ENCODE measurements around the gene DCDC1.

DCDC1 gene

DNA sequence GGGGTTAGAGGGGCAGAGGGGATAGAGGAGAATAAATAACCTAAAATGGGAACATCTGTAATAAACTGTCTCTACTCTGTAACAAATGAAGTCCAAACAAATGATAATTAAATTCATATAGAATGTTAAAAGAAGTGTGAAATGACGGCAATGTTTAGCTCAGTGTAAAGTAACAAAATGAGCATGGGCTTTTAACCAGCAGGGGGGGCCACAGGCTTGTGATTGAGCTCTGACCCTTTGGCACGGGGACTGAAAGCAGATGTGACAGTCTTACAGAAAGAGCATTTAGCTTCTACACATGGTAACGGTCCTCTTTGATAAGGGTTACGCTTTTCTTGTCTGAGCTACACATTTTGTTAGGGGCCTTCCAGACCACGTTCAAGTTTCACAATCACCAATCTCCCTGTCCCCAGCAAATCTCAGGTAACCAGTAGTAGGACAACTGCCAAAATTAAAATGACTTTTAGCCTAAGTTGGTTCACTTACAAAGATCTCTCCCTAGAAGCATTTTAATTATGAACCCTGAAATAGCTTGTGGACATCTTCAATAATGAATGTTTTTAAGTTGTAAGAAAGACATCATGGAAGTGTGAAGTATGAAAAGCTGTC, 262.5 kb downstream of the DCDC1 start:
- DNase-seq (ENCODE audit: low spot score): peak; percentile 73

DNA sequence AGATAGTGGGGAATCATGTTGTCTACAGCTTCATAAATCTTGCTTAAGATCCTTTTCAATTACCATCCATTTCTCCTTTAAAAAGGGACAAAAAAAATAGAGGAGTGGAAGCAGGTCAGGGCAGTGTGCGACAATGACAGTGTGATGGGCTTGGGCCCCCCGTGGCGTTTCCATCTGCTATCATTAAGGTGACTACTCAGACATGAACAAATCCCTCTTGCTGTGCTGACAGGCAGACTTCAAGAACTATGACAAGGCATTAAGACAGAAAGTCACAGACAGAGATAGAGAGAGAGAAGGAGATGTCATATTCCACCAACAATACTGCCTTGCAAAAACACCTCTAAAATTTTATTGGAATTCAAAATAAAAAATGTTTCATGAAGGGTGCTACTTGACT, 263.2 kb downstream of the DCDC1 start:
- DNase-seq (ENCODE audit: low spot score): no peak

GRCh38 chr11:31102875-31103274, 266.7 kb downstream of the DCDC1 start:
- DNase-seq (ENCODE audit: low spot score): no peak

- DNase-seq (ENCODE audit: low spot score): no peak
Observed at GRCh38 chr11:31102316-31102715, 267.2 kb downstream of the DCDC1 start.

- DNase-seq (ENCODE audit: low spot score): no peak
Observed at GRCh38 chr11:31096191-31096805, 273.2 kb downstream of the DCDC1 start.

DNA sequence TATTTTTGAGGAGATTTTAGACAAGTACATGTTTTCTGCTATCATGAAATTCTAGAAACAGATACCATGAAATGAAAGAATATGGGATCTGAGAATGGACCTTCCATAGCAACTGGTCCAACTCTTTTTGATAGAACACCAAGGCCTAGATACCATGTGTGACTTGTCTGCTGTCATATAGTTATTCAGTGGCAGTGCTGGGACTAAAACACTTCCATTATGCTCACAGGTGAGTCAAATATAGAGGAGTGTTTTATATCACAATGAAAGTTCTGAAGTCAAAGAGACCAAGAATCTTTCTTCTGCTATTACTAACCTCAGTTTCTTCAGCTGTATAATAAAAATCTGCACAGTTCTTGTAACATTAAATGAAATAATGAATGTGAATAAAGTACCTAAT, 276.9 kb downstream of the DCDC1 start:
- no peak for DNase-seq (ENCODE audit: low spot score)

DNA sequence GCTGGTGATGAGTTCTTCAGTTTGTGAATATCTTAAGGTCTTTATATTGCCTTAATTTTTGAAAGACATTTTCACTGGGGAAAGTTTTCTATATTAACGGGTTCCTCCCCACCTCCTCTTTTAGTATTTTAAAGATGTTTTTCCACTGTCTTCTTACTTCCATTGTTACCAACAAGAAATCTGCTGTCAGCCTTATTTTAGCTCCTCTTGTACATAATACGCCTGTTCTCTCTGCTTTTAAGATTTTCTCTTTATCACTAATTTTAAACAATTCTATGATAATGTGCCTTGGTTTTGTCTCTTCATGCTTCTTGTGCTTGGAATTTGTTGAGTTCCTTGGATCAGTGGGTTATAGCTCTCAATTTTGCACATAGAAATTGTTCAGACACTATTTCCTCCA, 280.4 kb downstream of the DCDC1 start:
- no peak for DNase-seq (ENCODE audit: low spot score)

- DNase-seq (ENCODE audit: low spot score): no peak
Observed at GRCh38 chr11:31069447-31070205, 299.9 kb downstream of the DCDC1 start.

- DNase-seq (ENCODE audit: low spot score): no peak
Observed at GRCh38 chr11:31060880-31061279, 308.7 kb downstream of the DCDC1 start.

- DNase-seq (ENCODE audit: low spot score): no peak
Observed at GRCh38 chr11:31059529-31059928, 310.0 kb downstream of the DCDC1 start.

- DNase-seq (ENCODE audit: low spot score): no peak
Observed at GRCh38 chr11:31050061-31050765, 319.3 kb downstream of the DCDC1 start.

DNA sequence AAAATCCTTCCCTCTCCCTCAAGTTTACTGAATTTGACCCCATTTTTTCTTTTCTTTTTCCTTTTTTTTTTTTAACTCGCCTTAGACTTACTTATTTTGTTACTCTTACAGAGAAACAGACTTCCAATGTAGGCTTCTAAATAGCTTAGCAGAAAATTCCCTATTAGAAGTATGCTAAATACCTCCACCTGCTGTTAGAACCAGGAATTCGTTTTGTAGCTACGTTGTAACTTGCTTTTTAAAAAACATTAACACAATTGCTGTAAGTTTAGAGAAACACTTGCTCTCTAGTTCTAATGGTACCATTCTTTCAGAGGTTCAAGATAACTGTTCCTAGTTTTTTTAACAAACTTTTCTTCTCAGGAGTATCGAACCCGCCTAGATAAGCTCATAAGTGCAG, 324.2 kb downstream of the DCDC1 start:
- DNase-seq (ENCODE audit: low spot score): no peak

- no peak for DNase-seq (ENCODE audit: low spot score)
Observed at GRCh38 chr11:31030138-31030792, 339.3 kb downstream of the DCDC1 start.

GRCh38 chr11:31026315-31026714, 343.2 kb downstream of the DCDC1 start:
- DNase-seq (ENCODE audit: low spot score): no peak

DNA sequence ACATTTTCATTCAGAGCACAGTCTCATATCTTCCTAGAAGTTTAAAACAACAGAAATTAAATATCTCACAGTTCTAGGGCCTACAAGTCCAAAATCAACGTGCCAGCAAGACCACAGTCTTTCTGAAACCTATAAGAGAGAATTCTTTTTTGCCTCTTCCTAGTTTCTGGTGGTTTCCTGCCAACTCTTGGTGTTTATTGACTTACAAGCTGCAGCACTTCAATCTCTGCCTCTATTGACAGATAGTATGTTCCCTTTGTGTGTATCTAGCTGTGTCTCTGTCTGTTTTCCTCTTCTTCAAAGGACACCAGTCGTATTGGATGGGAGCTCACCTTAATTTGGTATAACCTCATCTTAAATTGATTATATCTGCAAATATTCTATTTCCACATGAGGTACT, 347.5 kb downstream of the DCDC1 start:
- no peak for DNase-seq (ENCODE audit: low spot score)

DNA sequence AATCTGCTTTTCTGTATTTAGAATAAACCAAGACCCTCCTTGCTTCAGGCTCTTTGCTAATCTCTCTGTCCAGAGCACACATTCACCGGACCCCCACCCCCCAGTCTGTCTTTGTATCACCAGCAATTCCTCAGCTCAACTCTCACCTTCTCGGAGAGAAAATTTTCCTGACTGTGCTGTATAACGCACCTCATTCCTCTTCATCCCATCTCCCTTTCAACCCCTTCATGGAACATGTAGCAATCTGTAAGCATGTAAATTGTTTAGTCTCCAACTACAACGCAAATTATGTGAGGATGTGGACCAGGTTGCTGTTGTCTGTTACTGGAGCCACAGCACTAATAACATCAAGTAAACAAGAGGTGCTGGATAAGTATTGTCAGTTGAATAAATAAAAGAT, 349.8 kb downstream of the DCDC1 start:
- DNase-seq (ENCODE audit: low spot score): no peak

DNA sequence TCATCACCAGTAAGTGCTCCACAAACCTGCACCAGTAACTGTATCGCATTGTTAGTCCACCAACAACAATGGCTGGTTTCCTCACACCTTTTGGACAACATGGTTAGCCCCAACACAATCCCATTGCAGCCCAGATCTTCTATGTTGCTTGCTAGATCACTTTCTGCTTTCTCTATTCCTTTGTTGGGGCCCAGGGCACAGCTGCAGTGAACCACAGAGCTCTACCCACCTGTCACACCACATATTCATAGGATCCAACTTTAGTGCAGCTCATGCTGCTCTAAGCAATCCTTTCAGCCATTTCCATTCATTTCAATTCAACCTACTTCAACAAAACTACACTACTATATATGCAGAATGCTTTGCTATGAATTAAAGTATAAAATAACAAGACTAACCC, 364.3 kb downstream of the DCDC1 start:
- DNase-seq (ENCODE audit: low spot score): no peak

- DNase-seq (ENCODE audit: low spot score): no peak
Observed at GRCh38 chr11:31001427-31001826, 368.1 kb downstream of the DCDC1 start.

- no peak for DNase-seq (ENCODE audit: low spot score)
Observed at GRCh38 chr11:31000381-31000780, 369.2 kb downstream of the DCDC1 start.

DNA sequence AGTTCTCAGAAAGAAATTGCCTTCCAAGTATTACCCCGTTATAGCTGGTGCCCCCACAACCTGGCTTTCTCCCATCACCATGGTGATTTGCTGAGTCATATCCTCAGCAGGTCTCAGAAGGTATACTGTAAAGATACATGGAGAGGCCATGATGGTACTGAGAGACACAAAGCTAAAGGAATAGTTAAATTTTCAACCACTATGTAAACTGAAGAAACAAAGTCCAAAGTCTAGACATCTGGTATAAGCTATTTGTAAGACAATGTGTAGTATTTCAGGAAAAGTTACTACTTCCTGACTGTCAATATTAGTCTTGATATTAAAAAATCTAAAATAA, 377.1 kb downstream of the DCDC1 start:
- no peak for DNase-seq (ENCODE audit: low spot score)

GRCh38 chr11:30991802-30992512, 377.6 kb downstream of the DCDC1 start:
- DNase-seq (ENCODE audit: low spot score): no peak

- no peak for DNase-seq (ENCODE audit: low spot score)
Observed at GRCh38 chr11:30991376-30991775, 378.2 kb downstream of the DCDC1 start.
